ENCODE results near the gene KRTAP10-1.

The KRTAP10-1 gene

DNA sequence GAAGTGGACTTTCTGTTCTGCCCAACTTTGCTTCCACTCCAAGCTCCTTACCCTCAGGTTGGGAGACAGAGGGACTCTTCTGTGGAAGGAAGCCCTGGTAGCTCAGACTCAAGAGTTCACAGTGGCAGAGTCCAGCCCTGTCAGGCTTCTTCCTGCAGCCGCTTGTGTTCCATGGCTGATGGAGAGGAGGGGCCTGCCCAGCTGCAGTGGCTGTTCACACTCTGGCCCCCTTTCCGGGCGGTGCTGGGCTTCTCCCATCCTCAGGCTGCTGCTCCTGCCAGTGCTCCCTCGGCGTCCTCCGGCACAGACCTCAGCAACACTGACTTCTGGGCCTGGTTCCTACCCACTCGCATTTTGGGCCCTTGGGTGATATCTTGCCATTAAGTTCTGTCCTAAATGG is 4.0 kb downstream of the KRTAP10-1 start:
- CTCF ChIA-PET, result interaction anchor here (2.8 kb wide), 1 partner anchor 26 kb away, joined by 8 read pairs; no protein-coding TSS in a partner anchor
- DNase-seq (ENCODE audit: extremely low spot score), result no peak
- TF ChIP-seq, protein P1, sequence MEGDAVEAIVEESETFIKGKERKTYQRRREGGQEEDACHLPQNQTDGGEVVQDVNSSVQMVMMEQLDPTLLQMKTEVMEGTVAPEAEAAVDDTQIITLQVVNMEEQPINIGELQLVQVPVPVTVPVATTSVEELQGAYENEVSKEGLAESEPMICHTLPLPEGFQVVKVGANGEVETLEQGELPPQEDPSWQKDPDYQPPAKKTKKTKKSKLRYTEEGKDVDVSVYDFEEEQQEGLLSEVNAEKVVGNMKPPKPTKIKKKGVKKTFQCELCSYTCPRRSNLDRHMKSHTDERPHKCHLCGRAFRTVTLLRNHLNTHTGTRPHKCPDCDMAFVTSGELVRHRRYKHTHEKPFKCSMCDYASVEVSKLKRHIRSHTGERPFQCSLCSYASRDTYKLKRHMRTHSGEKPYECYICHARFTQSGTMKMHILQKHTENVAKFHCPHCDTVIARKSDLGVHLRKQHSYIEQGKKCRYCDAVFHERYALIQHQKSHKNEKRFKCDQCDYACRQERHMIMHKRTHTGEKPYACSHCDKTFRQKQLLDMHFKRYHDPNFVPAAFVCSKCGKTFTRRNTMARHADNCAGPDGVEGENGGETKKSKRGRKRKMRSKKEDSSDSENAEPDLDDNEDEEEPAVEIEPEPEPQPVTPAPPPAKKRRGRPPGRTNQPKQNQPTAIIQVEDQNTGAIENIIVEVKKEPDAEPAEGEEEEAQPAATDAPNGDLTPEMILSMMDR (IDR thresholded peaks at IDR 0.05; ENCODE audit: control extremely low read depth, extremely low read depth, low read depth, missing control alignments), result no peak
- POLR2A ChIA-PET, result no interaction called here

DNA sequence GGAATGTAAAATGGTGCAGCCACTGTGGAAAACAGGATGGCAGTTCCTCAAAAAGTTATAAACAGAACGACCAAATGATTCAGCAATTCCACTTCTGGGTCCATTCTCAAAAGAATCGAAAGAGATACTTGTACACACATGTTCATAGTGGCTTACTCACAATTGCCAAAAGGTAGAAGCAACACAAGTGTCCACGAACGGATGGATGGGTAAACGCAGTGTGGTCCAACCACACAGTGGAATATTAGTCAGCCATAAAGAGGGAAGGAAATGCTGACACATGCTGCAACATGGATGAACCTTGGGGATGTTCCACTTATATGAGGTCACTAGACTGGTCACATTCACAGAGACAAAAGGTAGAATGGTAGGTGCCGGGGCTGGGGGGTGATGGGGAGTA is 5.3 kb downstream of the KRTAP10-1 start:
- DNase-seq (ENCODE audit: extremely low spot score), result no peak
- POLR2A ChIA-PET, result no interaction called here
- TF ChIP-seq, protein P1 (IDR thresholded peaks at IDR 0.05; ENCODE audit: control extremely low read depth, extremely low read depth, low read depth, missing control alignments), result no peak
- CTCF ChIA-PET, result interaction anchor here (2.8 kb wide), 1 partner anchor 24 kb away, joined by 8 read pairs; no protein-coding TSS in a partner anchor

DNA sequence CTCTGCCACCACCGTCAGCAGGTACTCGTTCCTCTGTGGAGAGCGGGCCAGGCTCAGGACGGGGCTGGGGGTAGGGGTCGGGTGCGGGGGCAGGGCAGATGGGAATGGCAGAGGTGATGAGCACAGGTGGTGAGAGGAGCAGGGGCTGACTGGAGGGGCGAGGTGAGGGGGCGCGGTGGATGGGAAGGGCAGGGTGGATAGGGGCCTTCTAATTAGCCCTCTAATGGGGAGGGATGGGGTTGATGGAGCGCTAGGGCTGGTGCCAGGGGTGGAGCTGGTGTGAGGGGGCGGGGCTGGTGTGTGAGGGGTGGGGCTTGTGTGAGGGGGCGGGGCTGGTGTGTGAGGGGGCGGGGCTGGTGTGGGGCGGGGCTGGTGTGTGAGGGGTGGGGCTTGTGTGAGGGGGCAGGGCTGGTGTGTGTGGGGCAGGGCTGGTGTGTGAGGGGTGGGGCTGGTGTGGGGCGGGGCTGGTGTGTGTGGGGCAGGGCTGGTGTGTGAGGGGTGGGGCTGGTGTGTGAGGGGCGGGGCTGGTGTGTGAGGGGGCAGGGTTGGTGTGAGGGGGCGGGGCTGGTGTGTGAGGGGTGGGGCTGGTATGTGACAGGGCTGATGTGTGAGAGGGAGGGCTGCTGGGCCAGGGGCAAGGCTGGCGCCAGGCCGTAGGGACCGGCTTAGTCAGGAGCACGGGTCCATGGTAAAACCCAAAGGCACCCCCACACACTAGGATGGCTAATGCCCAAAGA is 5.9 kb downstream of the KRTAP10-1 start:
- POLR2A ChIA-PET, result no interaction called here
- CTCF ChIA-PET, result no interaction called here
- TF ChIP-seq, protein P1 (IDR thresholded peaks at IDR 0.05; ENCODE audit: control extremely low read depth, extremely low read depth, low read depth, missing control alignments), result no peak
- no peak for DNase-seq (ENCODE audit: extremely low spot score)

DNA sequence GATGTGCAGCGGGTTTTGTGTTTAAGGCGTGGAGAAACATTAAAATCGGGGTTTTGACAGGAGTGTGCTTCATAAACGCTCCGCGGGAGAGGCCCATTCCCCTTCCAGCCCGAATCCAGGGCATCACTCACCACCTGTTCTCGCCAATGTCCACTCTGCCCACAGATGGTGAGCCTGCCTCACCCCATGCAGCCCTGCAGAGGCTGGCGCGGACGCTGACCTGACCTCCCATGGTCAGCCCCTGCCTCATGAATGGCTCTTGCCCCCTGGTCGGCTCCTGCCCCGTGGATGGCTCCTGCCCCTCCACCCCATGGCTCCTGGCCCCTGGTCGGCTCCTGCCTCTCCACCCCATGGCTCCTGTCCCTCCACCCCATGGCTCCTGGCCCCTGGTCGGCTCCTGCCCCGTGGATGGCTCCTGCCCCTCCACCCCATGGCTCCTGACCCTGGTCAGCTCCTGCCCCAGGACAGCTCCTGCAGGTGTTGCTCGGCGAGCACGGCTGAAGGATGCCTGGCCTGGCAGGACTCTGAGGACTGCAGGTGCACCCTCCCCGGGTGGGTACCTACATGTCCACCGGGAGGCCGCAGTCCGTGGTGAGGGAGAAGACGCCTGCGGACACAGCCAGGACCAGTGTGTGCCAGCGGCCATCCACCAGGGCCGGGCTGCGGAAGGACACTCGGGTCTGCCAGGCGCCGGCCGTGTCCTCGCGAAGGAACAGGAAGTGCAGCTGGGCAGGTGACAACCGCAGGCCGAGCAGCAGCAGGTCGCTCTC is 6.7 kb downstream of the KRTAP10-1 start:
- CTCF ChIA-PET, result no interaction called here
- POLR2A ChIA-PET, result no interaction called here
- TF ChIP-seq, protein P1 (IDR thresholded peaks at IDR 0.05; ENCODE audit: control extremely low read depth, extremely low read depth, low read depth, missing control alignments), result no peak
- no peak for DNase-seq (ENCODE audit: extremely low spot score)

DNA sequence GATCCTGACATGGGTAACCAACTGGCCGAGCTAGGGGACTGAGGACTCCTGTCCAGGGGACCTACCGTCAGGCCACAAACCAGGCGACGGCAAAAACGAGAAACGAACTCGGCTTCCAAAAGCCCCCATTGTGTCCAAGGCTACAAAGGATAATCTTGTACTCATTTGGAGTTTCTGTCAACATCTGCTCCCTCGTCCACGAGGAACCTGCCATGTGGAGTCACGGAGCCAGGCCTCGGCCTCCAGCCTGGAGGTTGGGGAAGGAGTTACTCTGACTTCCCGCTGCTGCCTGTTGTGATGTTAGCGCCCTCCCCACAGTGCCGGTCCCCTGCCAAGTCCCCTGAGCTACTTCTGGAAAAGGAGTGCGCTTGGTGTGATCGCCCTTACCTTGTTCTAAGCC is 7.3 kb downstream of the KRTAP10-1 start:
- CTCF ChIA-PET, result no interaction called here
- TF ChIP-seq, protein P1 (IDR thresholded peaks at IDR 0.05; ENCODE audit: control extremely low read depth, extremely low read depth, low read depth, missing control alignments), result no peak
- DNase-seq (ENCODE audit: extremely low spot score), result no peak
- POLR2A ChIA-PET, result no interaction called here

DNA sequence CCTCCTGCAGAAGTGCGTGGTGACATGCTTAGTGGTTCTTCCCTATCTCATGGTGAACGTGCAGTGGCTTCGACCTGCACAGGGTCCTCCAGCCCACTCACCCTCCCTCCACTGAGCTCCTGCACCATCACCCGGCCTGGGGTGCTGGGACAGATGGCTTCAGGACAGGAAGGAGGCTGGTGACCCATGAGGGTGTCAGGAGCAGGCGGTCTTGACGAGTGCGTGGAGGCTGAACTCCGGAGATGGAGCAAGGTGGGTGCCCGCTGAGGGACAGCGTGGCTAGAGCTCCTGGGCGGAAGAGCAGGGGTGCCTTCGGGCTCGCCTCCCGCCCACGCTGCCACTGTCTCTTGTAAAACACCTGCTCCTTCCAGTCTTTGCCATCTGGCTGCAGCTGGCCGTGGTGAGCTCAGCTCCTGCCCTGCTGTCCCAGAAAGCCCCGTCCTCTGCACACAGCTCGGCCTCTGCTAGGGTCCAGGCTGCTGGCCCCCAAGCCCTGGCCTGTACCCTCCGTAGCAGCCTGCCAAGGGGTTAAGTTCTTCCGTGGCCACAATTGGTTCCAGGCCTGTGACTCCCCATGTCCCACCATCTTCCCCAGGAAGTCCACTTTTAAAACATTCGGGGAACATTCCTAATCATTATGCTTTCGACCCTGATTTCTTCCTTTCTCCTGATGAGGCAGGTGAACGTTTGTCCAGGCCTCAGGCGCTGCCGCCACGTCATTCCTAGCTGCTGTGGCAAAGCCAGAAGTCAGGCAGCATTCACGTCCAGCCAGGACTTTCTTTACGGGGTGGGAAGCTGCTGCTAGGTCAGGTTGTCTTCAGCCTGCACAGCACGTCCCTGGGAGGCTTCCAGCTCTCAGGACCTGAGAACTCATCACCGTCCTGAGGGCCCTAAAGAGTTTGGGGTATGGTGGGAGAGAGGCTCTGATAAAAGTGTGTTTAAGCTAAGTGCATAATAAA is 8.1 kb downstream of the KRTAP10-1 start:
- TF ChIP-seq, protein P1 (IDR thresholded peaks at IDR 0.05; ENCODE audit: control extremely low read depth, extremely low read depth, low read depth, missing control alignments), result no peak
- DNase-seq (ENCODE audit: extremely low spot score), result no peak
- CTCF ChIA-PET, result no interaction called here
- POLR2A ChIA-PET, result no interaction called here

Measured in GM10248 (cell line).